Testis (tissue), 2 donors: ENCODE data around the gene OS9.

Source experiments
- POLR2A ChIP-seq: fragments of 450-650 bp; IDR thresholded peaks from one replicate; pipeline ENCODE4 v1.6.1; 2017; ENCODE audit warnings: antibody characterized with exemption, mild to moderate bottlenecking, moderate library complexity
- TF ChIP-seq, protein P1 (sequence below), 3 experiments: fragments of 450-650 bp in 2 of 3; fragments of 200-600 bp in 1 of 3; sonication (generic) in 1 of 3; IDR thresholded peaks; one replicate each; pipeline ENCODE4 v1.5.1; 2016 to 2019; ENCODE audit warnings: antibody characterized with exemption in 3 of 3, mild to moderate bottlenecking in 2 of 3, moderate library complexity in 1 of 3

DNA sequence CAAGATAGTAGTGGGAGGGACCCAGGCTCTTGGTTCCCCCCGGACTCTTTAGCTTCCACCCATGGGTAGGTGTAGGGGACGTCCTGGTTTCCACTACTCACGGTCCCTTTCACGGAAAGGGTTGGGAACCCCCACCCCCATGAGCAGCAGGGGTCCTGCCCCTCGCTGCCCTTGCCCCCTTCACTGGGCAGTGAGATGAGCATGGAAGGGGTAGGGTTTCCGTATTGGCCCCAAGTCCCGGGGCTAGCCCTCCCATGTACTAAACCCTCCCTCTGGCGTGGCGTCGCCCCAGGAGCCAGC, 31.9 kb downstream of the OS9 start:
- no peak for TF ChIP-seq POLR2A
- TF ChIP-seq, protein P1, sequence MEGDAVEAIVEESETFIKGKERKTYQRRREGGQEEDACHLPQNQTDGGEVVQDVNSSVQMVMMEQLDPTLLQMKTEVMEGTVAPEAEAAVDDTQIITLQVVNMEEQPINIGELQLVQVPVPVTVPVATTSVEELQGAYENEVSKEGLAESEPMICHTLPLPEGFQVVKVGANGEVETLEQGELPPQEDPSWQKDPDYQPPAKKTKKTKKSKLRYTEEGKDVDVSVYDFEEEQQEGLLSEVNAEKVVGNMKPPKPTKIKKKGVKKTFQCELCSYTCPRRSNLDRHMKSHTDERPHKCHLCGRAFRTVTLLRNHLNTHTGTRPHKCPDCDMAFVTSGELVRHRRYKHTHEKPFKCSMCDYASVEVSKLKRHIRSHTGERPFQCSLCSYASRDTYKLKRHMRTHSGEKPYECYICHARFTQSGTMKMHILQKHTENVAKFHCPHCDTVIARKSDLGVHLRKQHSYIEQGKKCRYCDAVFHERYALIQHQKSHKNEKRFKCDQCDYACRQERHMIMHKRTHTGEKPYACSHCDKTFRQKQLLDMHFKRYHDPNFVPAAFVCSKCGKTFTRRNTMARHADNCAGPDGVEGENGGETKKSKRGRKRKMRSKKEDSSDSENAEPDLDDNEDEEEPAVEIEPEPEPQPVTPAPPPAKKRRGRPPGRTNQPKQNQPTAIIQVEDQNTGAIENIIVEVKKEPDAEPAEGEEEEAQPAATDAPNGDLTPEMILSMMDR (IDR thresholded peaks at IDR 0.05) = no peak
